ENCODE measurements around the gene TMEM181.

- no peak for TF ChIP-seq POLR2A (IDR thresholded peaks at IDR 0.05)
- TF ChIP-seq, protein P1, sequence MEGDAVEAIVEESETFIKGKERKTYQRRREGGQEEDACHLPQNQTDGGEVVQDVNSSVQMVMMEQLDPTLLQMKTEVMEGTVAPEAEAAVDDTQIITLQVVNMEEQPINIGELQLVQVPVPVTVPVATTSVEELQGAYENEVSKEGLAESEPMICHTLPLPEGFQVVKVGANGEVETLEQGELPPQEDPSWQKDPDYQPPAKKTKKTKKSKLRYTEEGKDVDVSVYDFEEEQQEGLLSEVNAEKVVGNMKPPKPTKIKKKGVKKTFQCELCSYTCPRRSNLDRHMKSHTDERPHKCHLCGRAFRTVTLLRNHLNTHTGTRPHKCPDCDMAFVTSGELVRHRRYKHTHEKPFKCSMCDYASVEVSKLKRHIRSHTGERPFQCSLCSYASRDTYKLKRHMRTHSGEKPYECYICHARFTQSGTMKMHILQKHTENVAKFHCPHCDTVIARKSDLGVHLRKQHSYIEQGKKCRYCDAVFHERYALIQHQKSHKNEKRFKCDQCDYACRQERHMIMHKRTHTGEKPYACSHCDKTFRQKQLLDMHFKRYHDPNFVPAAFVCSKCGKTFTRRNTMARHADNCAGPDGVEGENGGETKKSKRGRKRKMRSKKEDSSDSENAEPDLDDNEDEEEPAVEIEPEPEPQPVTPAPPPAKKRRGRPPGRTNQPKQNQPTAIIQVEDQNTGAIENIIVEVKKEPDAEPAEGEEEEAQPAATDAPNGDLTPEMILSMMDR (IDR thresholded peaks at IDR 0.05), result no peak
These were observed 83.9 kb downstream of the TMEM181 start for GRCh38 chr6:158643836-158644230.
